DOHH2 (cell line): ENCODE data around the gene ARL6IP6.
A peak's percentile ranks its signal among the peaks of the same experiment; 100 is the strongest.
"Not testable (repeated sequence)": the region's sequence is repeated elsewhere in the genome, so short reads cannot be mapped to it uniquely, and the experiment has no call there.

Experiments used
- H3F3A ChIP-seq: fragments of 200-600 bp; sonication (generic), shearing (Covaris generic); 2 replicates; pipeline ENCODE4 v1.6.0; 2016; ENCODE audit warnings: antibody characterized with exemption, mild to moderate bottlenecking; ENCODE audit not compliant: control insufficient read depth, insufficient read depth
- H3K27ac ChIP-seq: fragments of 200-600 bp; sonication (generic); 2 replicates; pipeline ENCODE4 v1.5.1; 2014; ENCODE audit warnings: low read depth, mild to moderate bottlenecking, low read length, moderate library complexity
- H3K27me3 ChIP-seq: fragments of 200-600 bp; sonication (generic); 2 replicates; pipeline ENCODE4 v1.6.1; 2014; ENCODE audit warnings: mild to moderate bottlenecking, low read length, mixed read lengths; ENCODE audit not compliant: control insufficient read depth
- H3K36me3 ChIP-seq: fragments of 200-600 bp; sonication (generic); 2 replicates; pipeline ENCODE4 v1.6.1; 2014; ENCODE audit warnings: mild to moderate bottlenecking, low read length, moderate library complexity, mixed read lengths; ENCODE audit not compliant: control insufficient read depth
- H3K4me1 ChIP-seq: fragments of 200-600 bp; sonication (generic); 2 replicates; pipeline ENCODE4 v1.6.1; 2014; ENCODE audit warnings: mild to moderate bottlenecking, low read length, mixed read lengths; ENCODE audit not compliant: control insufficient read depth
- H3K4me2 ChIP-seq: fragments of 200-600 bp; sonication (generic); 2 replicates; pipeline ENCODE4 v1.6.0; 2014; ENCODE audit warnings: mild to moderate bottlenecking, low read length, moderate library complexity
- H3K4me3 ChIP-seq: fragments of 200-600 bp; sonication (generic); 2 replicates; pipeline ENCODE4 v1.5.1; 2014; ENCODE audit warnings: mild to moderate bottlenecking, low read length, mixed read lengths
- H3K79me2 ChIP-seq: fragments of 200-600 bp; sonication (generic); 2 replicates; pipeline ENCODE4 v1.6.1; 2014; ENCODE audit warnings: mild to moderate bottlenecking, low read length, mixed read lengths; ENCODE audit not compliant: control insufficient read depth
- H3K9me2 ChIP-seq: fragments of 200-600 bp; sonication (generic); replicated peaks from 2 replicates; pipeline ENCODE4 v1.6.1; 2014; ENCODE audit warnings: mild to moderate bottlenecking, low read length, mixed read lengths; ENCODE audit not compliant: control insufficient read depth
- H3K9me3 ChIP-seq: fragments of 200-600 bp; sonication (generic); 2 replicates; pipeline ENCODE4 v1.6.1; 2014; ENCODE audit warnings: antibody characterized with exemption, low read length, mixed read lengths; ENCODE audit not compliant: control insufficient read depth, insufficient read depth
- H4K20me1 ChIP-seq: fragments of 200-600 bp; sonication (generic); 2 replicates; pipeline ENCODE4 v1.6.0; 2014; ENCODE audit warnings: low read depth, mild to moderate bottlenecking, antibody characterized with exemption, low read length, moderate library complexity; ENCODE audit not compliant: control insufficient read depth, insufficient read depth
- EZH2phosphoT487 ChIP-seq: fragments of 200-600 bp; sonication (generic); IDR thresholded peaks from 2 replicates; pipeline ENCODE4 v1.6.1; 2017; ENCODE audit warnings: borderline replicate concordance, mild to moderate bottlenecking, antibody characterized with exemption, low read length, moderate library complexity, mixed read lengths
- TF ChIP-seq, protein P1 (sequence below): fragments of 200-600 bp; sonication (generic); IDR thresholded peaks from one replicate; pipeline ENCODE4 v1.5.1; 2014; ENCODE audit warnings: antibody characterized with exemption, mild to moderate bottlenecking, low read depth, low read length; ENCODE audit not compliant: poor library complexity, severe bottlenecking

ARL6IP6 gene

DNA sequence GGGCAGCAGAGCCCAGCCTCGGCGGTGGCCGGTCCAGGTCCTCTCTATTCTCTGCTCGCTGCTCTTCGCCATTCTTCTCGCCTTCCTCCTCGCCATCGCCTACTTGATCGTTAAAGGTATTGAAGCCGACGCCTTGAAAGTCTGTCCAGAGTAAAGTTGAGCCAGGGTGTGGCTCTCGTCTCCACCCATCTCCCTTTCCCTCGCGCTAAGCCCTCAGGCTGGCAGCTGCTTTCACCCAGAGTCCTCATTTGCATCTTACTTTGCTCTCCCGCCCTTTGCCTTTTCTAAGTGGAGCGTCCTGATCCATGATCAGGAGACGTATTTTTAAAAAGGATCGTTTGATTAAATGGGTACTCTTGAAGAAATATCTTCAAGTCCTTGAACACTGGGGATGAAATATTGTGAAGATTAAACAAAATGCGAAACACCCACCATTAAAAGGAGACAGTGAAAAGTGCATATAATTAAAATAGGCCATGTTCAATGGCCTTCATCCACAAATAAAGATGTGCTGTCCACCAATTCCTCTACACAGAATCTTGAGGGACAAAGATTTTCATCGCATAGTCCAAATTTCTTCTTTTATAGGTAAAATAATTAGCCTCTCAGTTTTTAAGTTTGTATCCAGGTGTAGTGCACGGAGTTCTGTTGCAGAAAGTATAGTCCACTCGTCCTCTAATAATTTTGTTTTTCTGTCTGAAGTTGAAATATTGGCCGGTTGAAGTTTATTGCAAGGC lies 657 bp downstream of the ARL6IP6 start:
- H4K20me1 ChIP-seq: peaks cover 25% of the 10 kb centered on the region
- peaks cover 83% of the 10 kb centered on the region for H3K36me3 ChIP-seq

DNA sequence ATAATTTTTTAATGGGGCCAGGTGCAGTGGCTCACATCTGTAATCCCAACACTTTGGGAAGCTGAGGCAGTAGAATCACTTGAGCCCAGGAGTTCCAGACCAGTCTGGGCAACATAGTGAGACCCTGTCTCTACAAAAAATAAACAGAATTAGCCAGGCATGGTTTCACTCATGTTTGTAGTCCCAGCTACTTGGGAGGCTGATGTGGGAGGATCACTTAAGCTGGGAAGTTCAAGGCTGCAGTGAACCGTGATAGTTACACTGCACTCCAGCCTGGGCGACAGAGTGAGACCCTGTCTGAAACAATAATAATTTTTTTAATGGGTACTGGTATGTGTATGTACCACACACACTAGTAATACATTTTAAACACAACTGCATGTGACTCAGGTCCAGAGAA lies 2.4 kb downstream of the ARL6IP6 start:
- TF ChIP-seq EZH2phosphoT487: no peak
- TF ChIP-seq, protein P1, sequence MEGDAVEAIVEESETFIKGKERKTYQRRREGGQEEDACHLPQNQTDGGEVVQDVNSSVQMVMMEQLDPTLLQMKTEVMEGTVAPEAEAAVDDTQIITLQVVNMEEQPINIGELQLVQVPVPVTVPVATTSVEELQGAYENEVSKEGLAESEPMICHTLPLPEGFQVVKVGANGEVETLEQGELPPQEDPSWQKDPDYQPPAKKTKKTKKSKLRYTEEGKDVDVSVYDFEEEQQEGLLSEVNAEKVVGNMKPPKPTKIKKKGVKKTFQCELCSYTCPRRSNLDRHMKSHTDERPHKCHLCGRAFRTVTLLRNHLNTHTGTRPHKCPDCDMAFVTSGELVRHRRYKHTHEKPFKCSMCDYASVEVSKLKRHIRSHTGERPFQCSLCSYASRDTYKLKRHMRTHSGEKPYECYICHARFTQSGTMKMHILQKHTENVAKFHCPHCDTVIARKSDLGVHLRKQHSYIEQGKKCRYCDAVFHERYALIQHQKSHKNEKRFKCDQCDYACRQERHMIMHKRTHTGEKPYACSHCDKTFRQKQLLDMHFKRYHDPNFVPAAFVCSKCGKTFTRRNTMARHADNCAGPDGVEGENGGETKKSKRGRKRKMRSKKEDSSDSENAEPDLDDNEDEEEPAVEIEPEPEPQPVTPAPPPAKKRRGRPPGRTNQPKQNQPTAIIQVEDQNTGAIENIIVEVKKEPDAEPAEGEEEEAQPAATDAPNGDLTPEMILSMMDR: no peak
- Histone ChIP-seq H3F3A (no peaks in the 10 kb centered on the region), H3K36me3 (peaks cover 82% of the 10 kb centered on the region), H4K20me1 (peaks cover 19% of the 10 kb centered on the region; the same call in 1 of the 2 replicates), H3K9me2 (no peaks in the 10 kb centered on the region), H3K27ac (no peak overlapping the region), H3K4me2 (peak overlapping the region; percentile 77), H3K4me1 (peaks cover 27% of the 10 kb centered on the region), H3K79me2 (peaks cover 88% of the 10 kb centered on the region), H3K27me3 (no peaks in the 10 kb centered on the region), H3K9me3 (no peaks in the 10 kb centered on the region), H3K4me3 (peak overlapping the region; percentile 97)

More for the DNA sequence above, 657 bp downstream of the ARL6IP6 start:
- H3K9me3 ChIP-seq: no peaks in the 10 kb centered on the region
- H3K9me2 ChIP-seq: no peaks in the 10 kb centered on the region
- peak overlapping the region; percentile 97 for H3K4me3 ChIP-seq
- peaks cover 88% of the 10 kb centered on the region for H3K79me2 ChIP-seq
- H3K4me2 ChIP-seq: peak overlapping the region; percentile 77
- peaks cover 39% of the 10 kb centered on the region for H3K4me1 ChIP-seq
- H3K27ac ChIP-seq: peak overlapping the region; percentile 88
- TF ChIP-seq, protein P1: no peak
- no peak for TF ChIP-seq EZH2phosphoT487
- H3K27me3 ChIP-seq: no peaks in the 10 kb centered on the region
- no peaks in the 10 kb centered on the region for H3F3A ChIP-seq

DNA sequence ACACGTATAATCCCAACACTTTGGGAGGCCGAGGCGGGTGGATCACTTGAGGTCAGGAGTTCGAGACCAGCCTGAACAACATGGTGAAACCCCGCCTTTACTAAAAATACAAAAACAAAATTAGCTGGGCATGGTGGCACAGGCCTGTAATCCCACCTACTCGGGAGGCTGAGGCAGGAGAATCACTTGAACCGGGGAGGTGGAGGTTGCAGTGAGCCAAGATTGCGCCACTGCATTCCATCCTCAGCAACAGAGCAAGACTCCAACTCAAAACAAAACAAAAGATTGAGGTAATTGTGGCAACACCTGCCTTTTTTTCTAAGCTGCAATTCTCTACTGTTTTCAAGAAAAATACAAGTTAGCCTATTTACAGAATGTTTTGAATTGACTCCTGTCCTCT lies 4.2 kb downstream of the ARL6IP6 start:
- peaks cover 83% of the 10 kb centered on the region for H3K36me3 ChIP-seq
- H3K79me2 ChIP-seq: peaks cover 91% of the 10 kb centered on the region
- H4K20me1 ChIP-seq, H3K27ac ChIP-seq, H3K4me2 ChIP-seq, H3K9me3 ChIP-seq, H3F3A ChIP-seq, H3K4me3 ChIP-seq, H3K9me2 ChIP-seq, H3K27me3 ChIP-seq: not testable (repeated sequence)
- H3K4me1 ChIP-seq: peaks cover 23% of the 10 kb centered on the region

DNA sequence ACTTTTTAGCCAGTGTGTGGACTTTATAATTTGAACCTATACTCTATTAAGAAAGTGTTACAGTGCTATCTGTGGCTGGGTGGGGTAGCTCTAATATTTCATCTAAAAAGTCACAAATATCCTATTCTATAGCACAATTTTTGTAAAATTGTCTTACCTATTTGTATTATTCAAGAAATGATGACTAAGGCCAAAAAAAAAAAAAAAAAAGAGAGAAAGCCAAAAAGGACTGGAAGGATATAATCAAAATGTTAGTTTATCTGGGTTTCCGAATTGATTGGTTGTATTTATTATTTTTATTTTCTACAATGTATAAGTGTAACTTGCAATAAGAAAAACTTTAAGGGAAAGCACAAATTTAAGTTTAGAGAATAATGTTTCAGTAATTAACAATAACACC lies 5.5 kb downstream of the ARL6IP6 start:
- Histone ChIP-seq H3K4me3 (no peak overlapping the region), H3K79me2 (peaks cover 97% of the 10 kb centered on the region), H3K36me3 (peaks cover 86% of the 10 kb centered on the region), H3K4me1 (peaks cover 23% of the 10 kb centered on the region), H3K9me2 (no peaks in the 10 kb centered on the region), H3F3A (no peaks in the 10 kb centered on the region), H3K27me3 (no peaks in the 10 kb centered on the region), H4K20me1 (peaks cover 7% of the 10 kb centered on the region; the same call in 1 of the 2 replicates), H3K4me2 (0 out of 2 replicates have a peak overlapping the region, but pooled peaks have one; percentile 6), H3K9me3 (no peaks in the 10 kb centered on the region), H3K27ac (no peak overlapping the region)
- no peak for TF ChIP-seq EZH2phosphoT487
- TF ChIP-seq, protein P1: no peak
